Spleen (tissue), 7 donors: ENCODE data around the gene CTNNA2.

ENCODE experiments used
- CTCF ChIP-seq, 11 experiments: fragments of 200-600 bp in 7 of 11; fragments of 450-650 bp in 4 of 11; sonication (generic) in 4 of 11; IDR thresholded peaks in 8 of 11; conservative IDR thresholded peaks in 3 of 11; 1 replicate in 7 of 11; 2 replicates in 4 of 11; pipeline versions ENCODE4 v1.4.0 to v1.8.0; 2016 to 2021; ENCODE audit warnings: antibody characterized with exemption in 11 of 11, inconsistent platforms in 4 of 11, mild to moderate bottlenecking in 1 of 11
- POLR2A ChIP-seq, 3 donors: fragments of 450-650 bp; IDR thresholded peaks; one replicate each; pipeline ENCODE4 v1.5.1; 2017; ENCODE audit warnings: antibody characterized with exemption in 3 of 3, mild to moderate bottlenecking in 1 of 3
- POLR2AphosphoS5 ChIP-seq, 3 donors: sonication (generic); formaldehyde crosslinking; IDR thresholded peaks; one replicate each; pipeline ENCODE4 v1.5.1; 2017; ENCODE audit warnings: antibody characterized with exemption in 3 of 3
- donor health status: DM: no; HTN: no; CAD: no; lungs with moderate emphysema.
- donor health status: DM: no; HTN: no; CAD: no.
- donor health status: DM: no; HTN: no; CAD: no.

GRCh38 chr2:79850912-79851311 lies 338.1 kb downstream of the CTNNA2 start:
- TF ChIP-seq CTCF (IDR thresholded peaks at IDR 0.05 in 8 of 11, conservative IDR thresholded peaks at IDR 0.05 in 3 of 11) (no peak), POLR2AphosphoS5 (IDR thresholded peaks at IDR 0.05) (no peak), POLR2A (IDR thresholded peaks at IDR 0.05) (no peak)
